Glutamatergic neuron (in vitro differentiated cells): ENCODE data around the gene FAM222A. TPM values are rescaled to one million over a fixed set of nuclear protein-coding genes. Genes with fewer than 3 reads are reported as not detected.

Experiments
- DNase-seq: peaks from one replicate; pipeline ENCODE4 v3.0.0; 2022
- H3K27ac Mint-ChIP-seq: one replicate; pipeline ENCODE4 v1.8.0; 2020; ENCODE audit warnings: mild to moderate bottlenecking, mixed read lengths, inconsistent platforms; ENCODE audit not compliant: unreplicated experiment
- H3K27me3 Mint-ChIP-seq: one replicate; pipeline ENCODE4 v1.8.0; 2020; ENCODE audit warnings: mild to moderate bottlenecking, moderate library complexity, mixed read lengths, inconsistent platforms; ENCODE audit not compliant: unreplicated experiment
- H3K36me3 Mint-ChIP-seq: one replicate; pipeline ENCODE4 v1.8.0; 2020; ENCODE audit warnings: mild to moderate bottlenecking, mixed read lengths, inconsistent platforms; ENCODE audit not compliant: unreplicated experiment
- H3K4me1 Mint-ChIP-seq: one replicate; pipeline ENCODE4 v1.8.0; 2020; ENCODE audit warnings: mild to moderate bottlenecking, low read depth, mixed read lengths, inconsistent platforms; ENCODE audit not compliant: unreplicated experiment
- H3K4me3 Mint-ChIP-seq: one replicate; pipeline ENCODE4 v1.8.0; 2020; ENCODE audit warnings: mild to moderate bottlenecking, mixed read lengths, inconsistent platforms; ENCODE audit not compliant: unreplicated experiment
- H3K9me3 Mint-ChIP-seq: one replicate; pipeline ENCODE4 v1.8.0; 2020; ENCODE audit warnings: mild to moderate bottlenecking, moderate library complexity, mixed read lengths, inconsistent platforms; ENCODE audit not compliant: unreplicated experiment
- total RNA-seq: library from RNA; stranded (reverse); fragmentation: NEBNext Ultra II Directional; extraction: Animal tissue kit (Norgen Biotek cat#: 25700); gene quantifications from one replicate; pipeline ENCODE4 v1.2.1, GENCODE V29; 2021; ENCODE audit not compliant: unreplicated experiment
- TF ChIP-seq, protein P1 (sequence below): fragments of 200-600 bp; sonication (generic); IDR thresholded peaks from one replicate; pipeline ENCODE4 v1.5.0; 2021; ENCODE audit not compliant: partially characterized antibody, unreplicated experiment

Gene FAM222A
- total RNA-seq, 1 donor from 2014 or later, result 18.1 TPM

GRCh38 chr12:109762673-109763191 is 49.1 kb downstream of the FAM222A start:
- Mint-ChIP-seq H3K27ac (no peak overlapping the region), H3K4me1 (peaks cover 10% of the 10 kb centered on the region), H3K27me3 (peaks cover 10% of the 10 kb centered on the region), H3K4me3 (no peak overlapping the region), H3K9me3 (peaks cover 3% of the 10 kb centered on the region), H3K36me3 (no peaks in the 10 kb centered on the region)
- DNase-seq, result no peak
- TF ChIP-seq, protein P1, sequence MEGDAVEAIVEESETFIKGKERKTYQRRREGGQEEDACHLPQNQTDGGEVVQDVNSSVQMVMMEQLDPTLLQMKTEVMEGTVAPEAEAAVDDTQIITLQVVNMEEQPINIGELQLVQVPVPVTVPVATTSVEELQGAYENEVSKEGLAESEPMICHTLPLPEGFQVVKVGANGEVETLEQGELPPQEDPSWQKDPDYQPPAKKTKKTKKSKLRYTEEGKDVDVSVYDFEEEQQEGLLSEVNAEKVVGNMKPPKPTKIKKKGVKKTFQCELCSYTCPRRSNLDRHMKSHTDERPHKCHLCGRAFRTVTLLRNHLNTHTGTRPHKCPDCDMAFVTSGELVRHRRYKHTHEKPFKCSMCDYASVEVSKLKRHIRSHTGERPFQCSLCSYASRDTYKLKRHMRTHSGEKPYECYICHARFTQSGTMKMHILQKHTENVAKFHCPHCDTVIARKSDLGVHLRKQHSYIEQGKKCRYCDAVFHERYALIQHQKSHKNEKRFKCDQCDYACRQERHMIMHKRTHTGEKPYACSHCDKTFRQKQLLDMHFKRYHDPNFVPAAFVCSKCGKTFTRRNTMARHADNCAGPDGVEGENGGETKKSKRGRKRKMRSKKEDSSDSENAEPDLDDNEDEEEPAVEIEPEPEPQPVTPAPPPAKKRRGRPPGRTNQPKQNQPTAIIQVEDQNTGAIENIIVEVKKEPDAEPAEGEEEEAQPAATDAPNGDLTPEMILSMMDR, result no peak

DNA sequence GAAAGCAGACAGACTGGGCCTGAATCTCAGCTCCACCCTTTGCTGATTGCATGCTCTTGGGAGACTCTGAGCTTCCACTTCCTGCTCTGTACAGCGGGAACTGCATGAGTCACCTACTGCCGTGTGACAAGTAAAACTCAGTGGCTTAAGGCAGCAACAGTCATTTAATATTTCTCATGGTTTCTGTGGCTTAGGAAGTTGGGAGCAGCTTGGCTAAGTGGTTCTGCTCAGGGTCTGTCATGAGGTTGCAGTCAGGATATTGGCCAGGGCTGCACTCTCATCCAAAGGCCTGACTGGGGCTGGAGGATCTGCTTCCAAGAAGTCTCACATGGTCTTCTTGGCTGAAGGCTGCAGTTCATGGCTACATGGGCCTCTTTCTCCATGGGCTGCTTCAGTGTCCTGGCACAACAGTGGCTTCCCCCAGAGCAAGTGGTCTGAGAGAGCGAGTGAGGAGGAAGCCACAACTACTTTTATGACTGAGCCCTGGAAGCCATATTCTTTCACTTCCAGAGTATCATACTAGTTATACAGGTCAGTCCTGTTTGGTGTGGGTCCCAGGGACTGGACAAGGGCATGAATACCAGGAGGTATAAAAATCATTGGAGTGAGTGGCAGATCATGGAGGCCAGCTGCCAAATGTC is 49.7 kb downstream of the FAM222A start:
- H3K27me3 Mint-ChIP-seq, result peaks cover 9% of the 10 kb centered on the region
- H3K9me3 Mint-ChIP-seq, result peaks cover 3% of the 10 kb centered on the region
- TF ChIP-seq, protein P1, result no peak
- no peak overlapping the region for H3K4me3 Mint-ChIP-seq
- H3K4me1 Mint-ChIP-seq, result peaks cover 5% of the 10 kb centered on the region
- H3K36me3 Mint-ChIP-seq, result no peaks in the 10 kb centered on the region
- no peak overlapping the region for H3K27ac Mint-ChIP-seq
- no peak for DNase-seq

- H3K4me3 Mint-ChIP-seq, result no peak overlapping the region
- no peak for DNase-seq
Observed at GRCh38 chr12:109764123-109764522, 50.5 kb downstream of the FAM222A start.

GRCh38 chr12:109764776-109765445 is 51.3 kb downstream of the FAM222A start:
- H3K27me3 Mint-ChIP-seq, result peaks cover 7% of the 10 kb centered on the region
- peaks cover 3% of the 10 kb centered on the region for H3K9me3 Mint-ChIP-seq
- no peak for DNase-seq
- H3K4me3 Mint-ChIP-seq, result no peak overlapping the region
- peaks cover 3% of the 10 kb centered on the region for H3K4me1 Mint-ChIP-seq
- H3K27ac Mint-ChIP-seq, result no peak overlapping the region
- H3K36me3 Mint-ChIP-seq, result no peaks in the 10 kb centered on the region
- TF ChIP-seq, protein P1, result no peak

More at GRCh38 chr12:109764123-109764522, 50.5 kb downstream of the FAM222A start:
- peaks cover 9% of the 10 kb centered on the region for H3K27me3 Mint-ChIP-seq
- TF ChIP-seq, protein P1, result peak; percentile 7
- no peaks in the 10 kb centered on the region for H3K36me3 Mint-ChIP-seq
- no peak overlapping the region for H3K27ac Mint-ChIP-seq
- H3K4me1 Mint-ChIP-seq, result peaks cover 5% of the 10 kb centered on the region
- H3K9me3 Mint-ChIP-seq, result peaks cover 3% of the 10 kb centered on the region

DNA sequence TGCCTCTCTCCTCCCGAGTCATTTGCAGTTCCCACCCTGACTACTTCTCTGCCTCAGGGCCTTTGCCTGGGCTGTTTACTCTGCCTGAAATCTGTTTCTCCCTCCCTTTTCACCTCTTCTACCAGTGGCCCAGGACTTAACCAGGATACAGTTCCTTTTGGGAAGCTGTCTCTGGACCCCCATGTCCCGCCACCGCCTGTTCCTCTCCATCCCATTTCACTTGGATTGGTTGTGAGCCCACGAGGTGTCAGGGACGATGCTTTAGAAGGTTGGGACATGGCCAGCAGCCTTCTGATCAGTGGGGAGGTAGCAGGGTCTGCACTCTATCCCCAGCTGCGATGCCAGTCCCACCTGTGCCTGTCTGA is 51.8 kb downstream of the FAM222A start:
- Mint-ChIP-seq H3K9me3 (peaks cover 3% of the 10 kb centered on the region), H3K27me3 (peaks cover 7% of the 10 kb centered on the region), H3K4me1 (peaks cover 4% of the 10 kb centered on the region), H3K4me3 (no peak overlapping the region), H3K36me3 (no peaks in the 10 kb centered on the region), H3K27ac (no peak overlapping the region)
- TF ChIP-seq, protein P1, result no peak
- no peak for DNase-seq
